HUES48 (cell line): ENCODE data around the gene TMEM253.
A peak's percentile ranks its signal among the peaks of the same experiment; 100 is the strongest.

Source experiments
- H3K27ac ChIP-seq: one replicate; pipeline ENCODE4 v1.7.0; 2013; ENCODE audit warnings: low read depth, low read length, inconsistent platforms
- H3K27me3 ChIP-seq: 2 replicates; pipeline ENCODE4 v1.6.1; 2013; ENCODE audit warnings: mild to moderate bottlenecking, low read length; ENCODE audit not compliant: control insufficient read depth, insufficient read depth
- H3K36me3 ChIP-seq: 2 replicates; pipeline ENCODE4 v1.6.1; 2013; ENCODE audit warnings: low read length; ENCODE audit not compliant: control insufficient read depth, insufficient read depth
- H3K4me1 ChIP-seq: 2 replicates; pipeline ENCODE4 v1.6.1; 2013; ENCODE audit warnings: mild to moderate bottlenecking, low read length; ENCODE audit not compliant: control insufficient read depth, insufficient read depth
- H3K4me3 ChIP-seq: 2 replicates; pipeline ENCODE4 v1.5.1; 2013; ENCODE audit warnings: mild to moderate bottlenecking, low read depth, low read length
- H3K9ac ChIP-seq: 2 replicates; pipeline ENCODE4 v1.6.1; 2013; ENCODE audit warnings: mild to moderate bottlenecking, low read depth, low read length, moderate library complexity
- H3K9me3 ChIP-seq: 2 replicates; pipeline ENCODE4 v1.6.1; 2013; ENCODE audit warnings: low read length; ENCODE audit not compliant: control insufficient read depth, insufficient read depth

The TMEM253 gene

GRCh38 chr14:21092273-21093011 is 8.4 kb upstream of the TMEM253 start:
- peak overlapping the region; percentile 29 for H3K27ac ChIP-seq

DNA sequence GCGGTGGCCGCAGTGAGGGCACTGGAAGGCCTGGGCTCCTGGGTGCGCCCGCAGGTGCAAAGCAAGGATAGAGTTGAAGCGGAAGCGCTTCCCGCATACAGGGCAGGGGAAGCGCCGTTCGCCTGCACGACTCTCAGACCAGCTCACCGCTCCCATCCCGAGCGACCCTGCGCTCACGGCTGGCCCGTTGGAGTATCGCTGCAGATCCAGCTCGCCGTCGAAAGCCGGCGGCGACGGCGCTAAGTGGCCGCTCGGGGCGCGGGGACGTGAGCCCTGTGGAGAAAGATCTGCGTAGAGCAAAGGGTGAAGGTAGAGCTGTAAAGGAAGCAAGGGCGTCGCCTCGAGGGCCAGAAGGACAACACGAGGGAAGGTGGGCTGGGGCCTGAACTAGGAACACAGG is 7.8 kb upstream of the TMEM253 start:
- H3K27me3 ChIP-seq: no peaks in the 10 kb centered on the region
- peaks cover 42% of the 10 kb centered on the region for H3K4me1 ChIP-seq
- 0 out of 2 replicates have a peak overlapping the region, but pooled peaks have one; percentile 52 for H3K4me3 ChIP-seq
- no peak overlapping the region for H3K9ac ChIP-seq
- no peaks in the 10 kb centered on the region for H3K9me3 ChIP-seq
- H3K36me3 ChIP-seq: peaks cover 51% of the 10 kb centered on the region
- peak overlapping the region; percentile 91 for H3K27ac ChIP-seq

More at GRCh38 chr14:21092273-21093011, 8.4 kb upstream of the TMEM253 start:
- Histone ChIP-seq H3K4me1 (peaks cover 42% of the 10 kb centered on the region), H3K36me3 (peaks cover 52% of the 10 kb centered on the region), H3K27me3 (no peaks in the 10 kb centered on the region), H3K9ac (no peak overlapping the region), H3K9me3 (no peaks in the 10 kb centered on the region), H3K4me3 (no peak overlapping the region)

- no peaks in the 10 kb centered on the region for H3K27me3 ChIP-seq
- peaks cover 44% of the 10 kb centered on the region for H3K4me1 ChIP-seq
- H3K9ac ChIP-seq: 0 out of 2 replicates have a peak overlapping the region, but pooled peaks have one; percentile 28
- H3K4me3 ChIP-seq: peak overlapping the region; percentile 52
- H3K36me3 ChIP-seq: peaks cover 41% of the 10 kb centered on the region
- no peaks in the 10 kb centered on the region for H3K9me3 ChIP-seq
- H3K27ac ChIP-seq: peak overlapping the region; percentile 91
Observed at GRCh38 chr14:21093769-21094681, 6.8 kb upstream of the TMEM253 start.

- Histone ChIP-seq H3K9ac (no peak overlapping the region; the same call in 1 of the 2 replicates), H3K9me3 (no peaks in the 10 kb centered on the region), H3K4me3 (peak overlapping the region; percentile 29), H3K27ac (peak overlapping the region; percentile 56), H3K27me3 (no peaks in the 10 kb centered on the region), H3K4me1 (peaks cover 52% of the 10 kb centered on the region), H3K36me3 (peaks cover 27% of the 10 kb centered on the region)
Observed at GRCh38 chr14:21095430-21096205, 5.2 kb upstream of the TMEM253 start.

- Histone ChIP-seq H3K36me3 (peaks cover 19% of the 10 kb centered on the region), H3K4me3 (peak overlapping the region; percentile 80), H3K9ac (no peak overlapping the region), H3K4me1 (peaks cover 52% of the 10 kb centered on the region), H3K9me3 (no peaks in the 10 kb centered on the region), H3K27ac (peak overlapping the region; percentile 96), H3K27me3 (no peaks in the 10 kb centered on the region)
Observed at GRCh38 chr14:21096438-21096837, 4.4 kb upstream of the TMEM253 start.

- Histone ChIP-seq H3K4me3 (peak overlapping the region; percentile 80), H3K27me3 (no peaks in the 10 kb centered on the region), H3K4me1 (peaks cover 57% of the 10 kb centered on the region), H3K27ac (peak overlapping the region; percentile 96), H3K9me3 (no peaks in the 10 kb centered on the region), H3K36me3 (peaks cover 12% of the 10 kb centered on the region), H3K9ac (peak overlapping the region; percentile 72)
Observed at GRCh38 chr14:21096978-21097635, 3.8 kb upstream of the TMEM253 start.

DNA sequence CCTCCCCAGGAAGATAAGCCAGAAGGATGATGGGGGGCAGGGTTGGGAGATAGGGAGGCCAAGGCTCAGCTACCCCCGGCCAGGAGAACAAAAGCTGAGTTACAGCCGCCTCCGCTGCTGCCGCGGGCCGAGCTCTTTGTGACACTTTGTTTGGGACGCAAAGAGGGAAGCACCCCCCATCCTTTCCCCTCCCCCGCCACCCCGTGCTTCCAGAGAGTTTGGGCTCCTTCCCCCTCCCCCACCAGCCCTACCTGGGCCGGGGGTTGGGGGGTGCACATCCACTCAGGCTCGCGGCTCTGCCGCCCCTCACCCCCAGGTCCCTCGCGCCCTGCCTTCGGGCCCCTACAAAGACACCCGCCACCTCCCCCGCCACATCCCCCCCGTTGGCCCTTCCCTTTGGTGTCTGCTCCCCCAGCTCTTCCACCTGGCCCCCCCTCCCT is 3.2 kb upstream of the TMEM253 start:
- H3K9ac ChIP-seq: peak overlapping the region; percentile 72
- peak overlapping the region; percentile 96 for H3K27ac ChIP-seq
- peak overlapping the region; percentile 80 for H3K4me3 ChIP-seq
- no peaks in the 10 kb centered on the region for H3K9me3 ChIP-seq
- peaks cover 9% of the 10 kb centered on the region for H3K36me3 ChIP-seq
- H3K4me1 ChIP-seq: peaks cover 62% of the 10 kb centered on the region
- H3K27me3 ChIP-seq: no peaks in the 10 kb centered on the region

GRCh38 chr14:21098076-21098891 is 2.6 kb upstream of the TMEM253 start, which contains the start of gene ZNF219:
ZNF219 (minus strand) TSS chr14:21098655; CDS start chr14:21093591, 5,064 bp downstream.
- Histone ChIP-seq H3K36me3 (peaks cover 3% of the 10 kb centered on the region; the same call in 1 of the 2 replicates), H3K27ac (peak within 1 kb of the TSS; percentile 96), H3K4me1 (peaks cover 62% of the 10 kb centered on the region), H3K9ac (peak within 1 kb of the TSS; percentile 72), H3K4me3 (peak within 1 kb of the TSS; percentile 84), H3K27me3 (no peaks in the 10 kb centered on the region), H3K9me3 (no peaks in the 10 kb centered on the region)

DNA sequence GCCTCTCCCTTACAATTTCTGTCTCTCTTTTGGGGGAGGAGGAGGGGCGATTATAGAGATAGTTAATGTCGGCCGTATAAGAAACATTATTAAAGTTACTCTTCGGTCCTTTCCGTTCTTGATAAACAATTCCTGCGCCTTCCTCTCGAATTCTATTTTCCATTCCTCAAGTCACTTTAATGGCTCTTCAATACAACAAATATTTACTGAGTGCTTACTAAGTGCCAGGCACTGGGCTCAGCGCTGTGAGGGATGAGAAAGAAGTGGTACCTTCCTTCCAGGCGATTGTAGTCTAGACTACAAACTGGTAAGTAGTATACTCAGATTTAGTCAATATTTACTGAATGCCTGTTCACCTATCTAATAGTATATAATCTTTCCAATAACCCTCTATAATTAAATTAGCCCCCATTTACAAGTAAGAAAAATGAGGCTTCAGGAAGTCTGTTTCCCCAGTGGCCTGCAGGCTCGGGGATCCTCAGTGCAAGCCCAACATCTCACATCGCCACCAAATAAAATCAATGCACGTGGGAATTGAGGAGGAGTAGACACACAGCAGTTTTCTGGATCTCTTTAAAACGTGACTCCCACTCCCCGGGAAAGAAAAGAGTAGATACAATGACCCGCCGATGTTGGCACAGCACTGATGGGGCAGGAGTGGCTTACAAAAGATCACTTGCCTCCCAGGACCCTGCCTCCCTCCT is 1.8 kb upstream of the TMEM253 start:
- Histone ChIP-seq H3K27ac (peak overlapping the region; percentile 91), H3K4me3 (peak overlapping the region; percentile 84), H3K27me3 (no peaks in the 10 kb centered on the region), H3K9ac (peak overlapping the region; percentile 50), H3K4me1 (peaks cover 56% of the 10 kb centered on the region), H3K9me3 (no peaks in the 10 kb centered on the region), H3K36me3 (no peaks in the 10 kb centered on the region)
